HepG2 (cell line): ENCODE results near the gene ABHD11. TPM values are rescaled to one million over a fixed set of nuclear protein-coding genes. Genes with fewer than 3 reads are reported as not detected.

ENCODE experiments used
- ATAC-seq: fragments of 200-7000 bp; cut with Tn5 transposase; 3 replicates; pipeline ENCODE4 v1.9.1; 2020; ENCODE audit warnings: mild to moderate bottlenecking, moderate library complexity
- BruUV-seq: library from RNA; stranded (reverse); fragments of 400-500 nt; replicated peaks from 2 replicates; lab custom pipeline; 2021; lab: Mats Ljungman, UMichigan
- CTCF ChIA-PET: fragments of 300-600 bp; formaldehyde crosslinking; extraction: SDS; loops from one replicate; lab custom pipeline; 2021; ENCODE audit warnings: low total read pairs, inconsistent platforms, low intra/inter-chr PET ratio; lab: Yijun Ruan, JAX
- POLR2A ChIA-PET: fragments of 350-600 bp; sonication (Branson Sonifier 250); formaldehyde crosslinking; loops from one replicate; lab custom pipeline; 2020; ENCODE audit warnings: antibody characterized with exemption, inconsistent platforms; lab: Yijun Ruan, JAX
- DNase-seq: peaks from one replicate; pipeline ENCODE4 v3.0.0-alpha.2; 2015; ENCODE audit warnings: low spot score
- FAIRE-seq: peaks from 3 replicates; lab custom pipeline; 2011; peaks lifted over from hg19 to GRCh38; lab: Jason Lieb, UNC
- H2AFZ ChIP-seq: one replicate; pipeline ENCODE4 v1.6.1; 2011; ENCODE audit warnings: low read length, inconsistent platforms
- H3K27ac ChIP-seq: fragments of 300-600 bp; 3 replicates; pipeline ENCODE4 v1.8.0; 2011; ENCODE audit warnings: mixed run types, mild to moderate bottlenecking, mixed read lengths, low read length, inconsistent platforms; ENCODE audit not compliant: insufficient read depth; ENCODE audit errors: extremely low read length
- H3K27me3 ChIP-seq, 2 experiments: fragments of 200-600 bp in 1 of 2; 2 replicates in 1 of 2; 3 replicates in 1 of 2; pipeline versions ENCODE4 v1.6.0 to v1.8.0; 2011; ENCODE audit warnings: low read length in 2 of 2, mild to moderate bottlenecking in 2 of 2, moderate library complexity in 2 of 2, inconsistent platforms in 1 of 2; ENCODE audit not compliant: insufficient read depth in 2 of 2, control insufficient read depth in 1 of 2
- H3K36me3 ChIP-seq, 2 experiments: fragments of 200-600 bp in 1 of 2; replicated peaks in 1 of 2; 2 replicates in 1 of 2; 3 replicates in 1 of 2; pipeline versions ENCODE4 v1.5.1 to v1.8.0; 2011; ENCODE audit warnings: low read length in 2 of 2, inconsistent platforms in 1 of 2; ENCODE audit not compliant: insufficient read depth in 2 of 2, control insufficient read depth in 1 of 2
- H3K4me1 ChIP-seq: 2 replicates; pipeline ENCODE4 v1.5.1; 2012; ENCODE audit warnings: low read length, inconsistent platforms; ENCODE audit not compliant: insufficient read depth
- H3K4me2 ChIP-seq: 2 replicates; pipeline ENCODE4 v1.6.0; 2011; ENCODE audit warnings: low read depth, low read length, inconsistent platforms
- H3K4me3 ChIP-seq, 3 experiments: fragments of 200-600 bp in 1 of 3; sonication (generic), shearing (Covaris generic) in 1 of 3; replicated peaks in 1 of 3; 2 replicates each; pipeline ENCODE4 v1.5.1; 2011 to 2016; ENCODE audit warnings: low read length in 3 of 3, inconsistent platforms in 2 of 3, low read depth in 2 of 3, mild to moderate bottlenecking in 2 of 3, control low read depth in 1 of 3, mixed read lengths in 1 of 3; ENCODE audit not compliant: insufficient read depth in 1 of 3
- H3K79me2 ChIP-seq: one replicate; pipeline ENCODE4 v1.6.1; 2011; ENCODE audit warnings: low read length, inconsistent platforms; ENCODE audit not compliant: insufficient read depth
- H3K9ac ChIP-seq: 2 replicates; pipeline ENCODE4 v1.6.0; 2011; ENCODE audit warnings: mild to moderate bottlenecking, low read depth, low read length, inconsistent platforms; ENCODE audit not compliant: insufficient read depth
- H3K9me3 ChIP-seq: 2 replicates; pipeline ENCODE4 v1.5.1; 2012; ENCODE audit warnings: mild to moderate bottlenecking, low read length
- H4K20me1 ChIP-seq: 2 replicates; pipeline ENCODE4 v1.6.0; 2011; ENCODE audit warnings: inconsistent platforms, mild to moderate bottlenecking, low read length, moderate library complexity; ENCODE audit not compliant: insufficient read depth
- CEBPB ChIP-seq: IDR thresholded peaks from 2 replicates; pipeline ENCODE4 v1.6.1; 2011; ENCODE audit warnings: low read depth, low read length, improper control_type of control experiment, borderline replicate concordance
- HES4 ChIP-seq: sonication (generic); formaldehyde crosslinking; IDR thresholded peaks from 2 replicates; pipeline ENCODE4 v1.9.0; 2021; ENCODE audit warnings: mild to moderate bottlenecking, missing genetic modification reagents, borderline replicate concordance
- KMT2A ChIP-seq: sonication (generic); formaldehyde crosslinking; IDR thresholded peaks from 2 replicates; pipeline ENCODE4 v1.4.0; 2020; ENCODE audit warnings: missing genetic modification reagents
- SMAD1 ChIP-seq: sonication (generic); formaldehyde crosslinking; IDR thresholded peaks from 2 replicates; pipeline ENCODE4 v1.4.0; 2020; ENCODE audit warnings: missing genetic modification reagents, low read depth, mild to moderate bottlenecking, borderline replicate concordance
- SMC3 ChIP-seq: IDR thresholded peaks from 2 replicates; pipeline ENCODE4 v1.6.1; 2011; ENCODE audit warnings: low read length, improper control_type of control experiment
- SNRNP70 ChIP-seq: fragments of 200-400 bp; formaldehyde crosslinking; IDR thresholded peaks from 2 replicates; pipeline ENCODE4 v1.6.1; 2017; ENCODE audit warnings: mild to moderate bottlenecking, low read depth, low read length, moderate library complexity
- STAT5B ChIP-seq: sonication (generic); formaldehyde crosslinking; IDR thresholded peaks from 2 replicates; pipeline ENCODE4 v1.4.0; 2020; ENCODE audit warnings: missing genetic modification reagents
- TCF12 ChIP-seq, 2 experiments: fragments of 450-650 bp in 1 of 2; sonication (generic) in 1 of 2; formaldehyde crosslinking in 1 of 2; IDR thresholded peaks; 2 replicates each; pipeline versions ENCODE4 v1.6.1 to v1.8.0; 2017 to 2022; ENCODE audit warnings: antibody characterized with exemption in 1 of 2, mild to moderate bottlenecking in 1 of 2, missing genetic modification reagents in 1 of 2, moderate library complexity in 1 of 2
- ZNF143 ChIP-seq: sonication (generic); formaldehyde crosslinking; IDR thresholded peaks from 2 replicates; pipeline ENCODE4 v1.4.0; 2020; ENCODE audit warnings: missing genetic modification reagents
- ZNF17 ChIP-seq: sonication (generic); formaldehyde crosslinking; IDR thresholded peaks from 2 replicates; pipeline ENCODE4 v1.5.0; 2020; ENCODE audit warnings: mild to moderate bottlenecking, missing genetic modification reagents
- ZNF235 ChIP-seq: sonication (generic); formaldehyde crosslinking; IDR thresholded peaks from 2 replicates; pipeline ENCODE4 v1.8.1; 2023; ENCODE audit warnings: mild to moderate bottlenecking, missing genetic modification reagents, borderline replicate concordance
- WGBS: methylation state at CpG from one replicate; pipeline ENCODE4 v1.1.6; 2017; ENCODE audit warnings: low lambda C conversion rate; 5-methylcytosine and 5-hydroxymethylcytosine counted together
- in situ Hi-C: cut with HindIII; loops from 2 replicates; pipeline ENCODE4 v1.10.0; 2017; ENCODE audit warnings: low pct_unique_long_range_greater_than_20kb; ENCODE audit not compliant: extremely low pct_ligation_motif_present
- intact Hi-C: fragments of 100-400 bp; cut with micrococcal nuclease; formaldehyde crosslinking; loops from one replicate; pipeline ENCODE4 v1.10.0; 2022; ENCODE audit not compliant: unreplicated experiment
- polyA plus RNA-seq, 8 experiments: library from polyadenylated mRNA; depleted of rRNA in 3 of 8; stranded (reverse) in 7 of 8; unstranded in 1 of 8; fragments of >200 nt; fragmentation: Illumina TruSeq in 4 of 8; extraction: Trizol in 4 of 8; gene quantifications; 2 replicates each; pipeline versions ENCODE4 v1.2.1 to v1.2.3, GENCODE V29; 2011 to 2016; ENCODE audit warnings: low read depth in 4 of 8, missing spikeins in 1 of 8, mixed read lengths in 1 of 8; ENCODE audit not compliant: insufficient read depth in 1 of 8
- total RNA-seq, 5 experiments: library from RNA; depleted of rRNA; stranded (reverse); fragments of >200 nt; fragmentation: Illumina TruSeq; extraction: Trizol; gene quantifications; 2 replicates each; pipeline ENCODE4 v1.2.3, GENCODE V29; 2016; ENCODE audit warnings: low read depth in 1 of 5
- TF ChIP-seq, protein P1 (sequence below): sonication (generic); formaldehyde crosslinking; IDR thresholded peaks from 2 replicates; pipeline ENCODE4 v1.5.1; 2020; ENCODE audit warnings: mild to moderate bottlenecking, missing genetic modification reagents, moderate library complexity
- TF ChIP-seq, protein P2 (sequence below): sonication (generic); formaldehyde crosslinking; IDR thresholded peaks from 2 replicates; pipeline ENCODE4 v1.5.0; 2020; ENCODE audit warnings: missing genetic modification reagents, mild to moderate bottlenecking, borderline replicate concordance
- TF ChIP-seq, protein P3 (sequence below): sonication (generic); formaldehyde crosslinking; IDR thresholded peaks from 2 replicates; pipeline ENCODE4 v1.4.0; 2020; ENCODE audit warnings: missing genetic modification reagents, borderline replicate concordance

Gene ABHD11
- total and polyA plus RNA-seq, 2 of the 13 experiments (the other 11 are each of a cell fraction or from before 2014, with no cell fraction given): 7.0 to 8.1 TPM

DNA sequence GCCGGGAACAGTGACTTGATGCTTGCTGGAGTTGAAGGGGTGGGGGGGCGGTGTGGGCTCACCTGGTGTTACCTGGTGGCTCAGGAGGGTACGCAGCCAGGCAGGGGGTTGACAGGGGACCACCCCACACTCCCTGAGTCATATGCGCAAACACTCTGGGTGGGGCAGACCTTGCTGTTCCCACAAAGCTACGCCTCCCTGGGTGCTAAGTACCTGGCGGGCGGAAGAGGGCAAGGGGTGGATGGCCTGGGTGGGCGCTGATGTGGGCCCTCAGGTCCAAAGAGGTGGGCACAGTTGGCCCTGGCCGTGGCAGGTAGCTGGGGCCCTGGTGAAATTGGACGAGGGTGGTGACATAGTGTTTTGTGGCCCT is 33.1 kb downstream of the ABHD11 start (continued):
- TF ChIP-seq, protein P1, sequence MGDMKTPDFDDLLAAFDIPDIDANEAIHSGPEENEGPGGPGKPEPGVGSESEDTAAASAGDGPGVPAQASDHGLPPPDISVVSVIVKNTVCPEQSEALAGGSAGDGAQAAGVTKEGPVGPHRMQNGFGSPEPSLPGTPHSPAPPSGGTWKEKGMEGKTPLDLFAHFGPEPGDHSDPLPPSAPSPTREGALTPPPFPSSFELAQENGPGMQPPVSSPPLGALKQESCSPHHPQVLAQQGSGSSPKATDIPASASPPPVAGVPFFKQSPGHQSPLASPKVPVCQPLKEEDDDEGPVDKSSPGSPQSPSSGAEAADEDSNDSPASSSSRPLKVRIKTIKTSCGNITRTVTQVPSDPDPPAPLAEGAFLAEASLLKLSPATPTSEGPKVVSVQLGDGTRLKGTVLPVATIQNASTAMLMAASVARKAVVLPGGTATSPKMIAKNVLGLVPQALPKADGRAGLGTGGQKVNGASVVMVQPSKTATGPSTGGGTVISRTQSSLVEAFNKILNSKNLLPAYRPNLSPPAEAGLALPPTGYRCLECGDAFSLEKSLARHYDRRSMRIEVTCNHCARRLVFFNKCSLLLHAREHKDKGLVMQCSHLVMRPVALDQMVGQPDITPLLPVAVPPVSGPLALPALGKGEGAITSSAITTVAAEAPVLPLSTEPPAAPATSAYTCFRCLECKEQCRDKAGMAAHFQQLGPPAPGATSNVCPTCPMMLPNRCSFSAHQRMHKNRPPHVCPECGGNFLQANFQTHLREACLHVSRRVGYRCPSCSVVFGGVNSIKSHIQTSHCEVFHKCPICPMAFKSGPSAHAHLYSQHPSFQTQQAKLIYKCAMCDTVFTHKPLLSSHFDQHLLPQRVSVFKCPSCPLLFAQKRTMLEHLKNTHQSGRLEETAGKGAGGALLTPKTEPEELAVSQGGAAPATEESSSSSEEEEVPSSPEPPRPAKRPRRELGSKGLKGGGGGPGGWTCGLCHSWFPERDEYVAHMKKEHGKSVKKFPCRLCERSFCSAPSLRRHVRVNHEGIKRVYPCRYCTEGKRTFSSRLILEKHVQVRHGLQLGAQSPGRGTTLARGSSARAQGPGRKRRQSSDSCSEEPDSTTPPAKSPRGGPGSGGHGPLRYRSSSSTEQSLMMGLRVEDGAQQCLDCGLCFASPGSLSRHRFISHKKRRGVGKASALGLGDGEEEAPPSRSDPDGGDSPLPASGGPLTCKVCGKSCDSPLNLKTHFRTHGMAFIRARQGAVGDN (CRISPR knock-in tag): no peak
- TF ChIP-seq, protein P2, sequence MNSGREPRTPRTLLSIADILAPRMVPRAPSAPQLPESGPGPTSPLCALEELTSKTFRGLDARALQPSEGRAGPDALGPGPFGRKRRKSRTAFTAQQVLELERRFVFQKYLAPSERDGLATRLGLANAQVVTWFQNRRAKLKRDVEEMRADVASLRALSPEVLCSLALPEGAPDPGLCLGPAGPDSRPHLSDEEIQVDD (CRISPR knock-in tag): no peak

DNA sequence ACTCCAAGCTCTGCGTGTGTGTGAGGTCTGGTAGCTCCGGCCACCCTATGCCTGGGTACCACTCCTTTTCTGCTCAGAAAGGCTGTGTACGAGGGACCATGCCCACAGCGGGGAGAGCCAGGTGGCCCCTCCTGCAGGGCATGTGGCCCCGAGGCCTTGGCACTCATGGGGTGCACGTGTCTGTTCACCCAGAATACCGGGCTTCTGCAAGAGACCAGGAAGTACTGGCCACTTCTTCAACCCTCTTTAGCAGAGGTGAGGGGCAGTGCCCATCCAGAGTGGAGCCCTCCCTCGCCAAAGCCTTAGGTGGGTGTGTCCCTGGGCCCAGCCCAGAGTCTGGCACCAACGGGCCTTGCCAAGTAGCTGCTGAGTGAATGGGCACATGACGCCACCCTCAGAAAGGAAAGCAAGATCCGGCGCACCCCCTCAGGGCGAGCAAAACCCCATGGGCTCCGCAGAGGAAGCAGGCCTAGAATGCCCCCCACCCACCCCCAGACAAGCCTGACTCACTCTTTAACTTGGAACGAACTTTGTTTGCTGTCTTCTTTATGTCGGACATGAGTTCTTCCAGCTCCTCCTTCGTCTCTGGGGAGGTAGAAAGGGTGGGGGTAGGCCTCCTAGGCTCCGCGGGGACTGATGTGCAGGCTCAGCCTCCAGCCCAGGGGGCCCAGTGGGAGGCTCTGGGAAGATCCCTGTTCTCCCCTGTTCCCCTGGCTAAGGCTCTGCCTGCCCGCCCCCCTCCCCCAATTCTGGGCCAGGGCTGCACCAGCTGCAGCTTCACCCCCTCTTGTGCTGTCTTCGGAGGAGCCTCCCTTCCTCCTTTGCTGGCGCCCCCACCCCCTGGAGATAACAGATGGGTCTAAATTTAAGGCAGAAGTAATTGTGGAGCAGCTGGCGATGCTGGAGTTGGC is 33.7 kb downstream of the ABHD11 start:
- Histone ChIP-seq H3K9ac (no peak overlapping the region), H4K20me1 (peaks cover 5% of the 10 kb centered on the region; the same call in 1 of the 2 replicates), H3K9me3 (no peaks in the 10 kb centered on the region), H3K4me3 (no peak overlapping the region), H3K27ac (no peak overlapping the region), H3K36me3 (peaks cover 2 to 7% of the 10 kb centered on the region in 2 experiments; a peak in 2 of 5 replicates), H3K27me3 (no peaks in the 10 kb centered on the region), H3K4me2 (no peak overlapping the region), H3K79me2 (no peaks in the 10 kb centered on the region), H2AFZ (no peak overlapping the region), H3K4me1 (peaks cover 5% of the 10 kb centered on the region)
- intact Hi-C loops (no loop called here), in situ Hi-C loops (no loop called here)
- no TSS peak for BruUV-seq
- ATAC-seq: no peak
- FAIRE-seq: no peak
- WGBS: 84% methylated on average over 16 of the region's 23 CpGs
- ChIA-PET CTCF (no interaction called here), POLR2A (interaction anchor here (1.7 kb wide), 1 partner anchor 11 kb away, joined by 6 read pairs; no protein-coding TSS in a partner anchor)
- no peak for DNase-seq
- no peak for TF ChIP-seq TCF12 (IDR thresholded peaks at IDR 0.05)
- no peak for TF ChIP-seq TCF12 (CRISPR knock-in tag; IDR thresholded peaks at IDR 0.05)
- TF ChIP-seq, protein P3, sequence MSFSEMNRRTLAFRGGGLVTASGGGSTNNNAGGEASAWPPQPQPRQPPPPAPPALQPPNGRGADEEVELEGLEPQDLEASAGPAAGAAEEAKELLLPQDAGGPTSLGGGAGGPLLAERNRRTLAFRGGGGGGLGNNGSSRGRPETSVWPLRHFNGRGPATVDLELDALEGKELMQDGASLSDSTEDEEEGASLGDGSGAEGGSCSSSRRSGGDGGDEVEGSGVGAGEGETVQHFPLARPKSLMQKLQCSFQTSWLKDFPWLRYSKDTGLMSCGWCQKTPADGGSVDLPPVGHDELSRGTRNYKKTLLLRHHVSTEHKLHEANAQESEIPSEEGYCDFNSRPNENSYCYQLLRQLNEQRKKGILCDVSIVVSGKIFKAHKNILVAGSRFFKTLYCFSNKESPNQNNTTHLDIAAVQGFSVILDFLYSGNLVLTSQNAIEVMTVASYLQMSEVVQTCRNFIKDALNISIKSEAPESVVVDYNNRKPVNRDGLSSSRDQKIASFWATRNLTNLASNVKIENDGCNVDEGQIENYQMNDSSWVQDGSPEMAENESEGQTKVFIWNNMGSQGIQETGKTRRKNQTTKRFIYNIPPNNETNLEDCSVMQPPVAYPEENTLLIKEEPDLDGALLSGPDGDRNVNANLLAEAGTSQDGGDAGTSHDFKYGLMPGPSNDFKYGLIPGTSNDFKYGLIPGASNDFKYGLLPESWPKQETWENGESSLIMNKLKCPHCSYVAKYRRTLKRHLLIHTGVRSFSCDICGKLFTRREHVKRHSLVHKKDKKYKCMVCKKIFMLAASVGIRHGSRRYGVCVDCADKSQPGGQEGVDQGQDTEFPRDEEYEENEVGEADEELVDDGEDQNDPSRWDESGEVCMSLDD (CRISPR knock-in tag): no peak
- TF ChIP-seq CEBPB: no peak
- no peak for TF ChIP-seq SMC3
- TF ChIP-seq HES4: no peak
- no peak for TF ChIP-seq SMAD1 (CRISPR knock-in tag)
- TF ChIP-seq KMT2A (CRISPR knock-in tag): no peak
- no peak for TF ChIP-seq STAT5B (CRISPR knock-in tag)
- no peak for TF ChIP-seq ZNF143 (CRISPR knock-in tag)
- TF ChIP-seq ZNF17 (CRISPR knock-in tag): no peak
- no peak for TF ChIP-seq SNRNP70
- no peak for TF ChIP-seq ZNF235 (CRISPR knock-in tag)
